ENCODE measurements around the gene CASQ2. TPM values are rescaled to one million over a fixed set of nuclear protein-coding genes. Genes with fewer than 3 reads are reported as not detected.

The CASQ2 gene
- total and polyA plus RNA-seq, 2 of the 4 experiments (the other 2 are of a cell fraction) = not detected

DNA sequence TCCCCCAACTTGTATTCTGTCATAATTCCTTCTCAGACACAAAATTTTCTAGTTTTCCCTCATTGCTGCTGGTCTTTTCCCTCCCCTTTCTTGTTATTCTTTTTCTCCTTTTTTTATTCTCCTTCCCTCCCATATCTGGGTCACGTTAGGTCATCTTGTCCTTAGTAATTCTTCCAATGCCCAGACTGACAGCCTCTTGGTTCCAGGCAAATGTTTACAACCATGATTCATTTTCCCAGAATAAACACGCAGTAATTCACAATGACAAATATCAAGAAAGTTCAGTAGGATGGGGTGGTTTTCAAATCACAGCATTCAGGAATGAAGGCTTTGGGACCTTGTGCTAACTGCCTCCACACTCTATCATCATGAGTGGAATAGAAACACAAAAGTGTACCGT is 47.2 kb upstream of the CASQ2 start:
- BruUV-seq (replicated peaks) = no TSS peak
- H3K14ac ChIP-seq (replicated peaks; ENCODE audit: low read depth, low read length) = no peak overlapping the region
- no peaks in the 10 kb centered on the region for H3K36me3 ChIP-seq (ENCODE audit: control insufficient read depth, insufficient read depth, low read length)
- TF ChIP-seq POLR2A (IDR thresholded peaks at IDR 0.05; ENCODE audit: low read depth, low read length) (no peak), BHLHE40 (IDR thresholded peaks at IDR 0.05; ENCODE audit: low read depth, low read length) (no peak), RCOR1 (IDR thresholded peaks at IDR 0.05; ENCODE audit: insufficient replicate concordance, low read length) (no peak), FOS (IDR thresholded peaks at IDR 0.05; ENCODE audit: low read depth, low read length) (no peak), RFX5 (IDR thresholded peaks at IDR 0.05; ENCODE audit: low read depth, low read length) (no peak), CEBPB (IDR thresholded peaks at IDR 0.05; ENCODE audit: low read depth, low read length) (no peak), MAZ (IDR thresholded peaks at IDR 0.05; ENCODE audit: borderline replicate concordance, low read depth, low read length) (no peak), NFE2L2 (IDR thresholded peaks at IDR 0.05; ENCODE audit: low read depth, low read length) (no peak), MXI1 (IDR thresholded peaks at IDR 0.05; ENCODE audit: borderline replicate concordance, low read depth, low read length) (no peak), CHD1 (IDR thresholded peaks at IDR 0.05; ENCODE audit: low read depth, low read length) (no peak), MAFK (IDR thresholded peaks at IDR 0.05; ENCODE audit: low read depth, low read length) (no peak), RAD21 (IDR thresholded peaks at IDR 0.05; ENCODE audit: low read length) (no peak), SMC3 (IDR thresholded peaks at IDR 0.05; ENCODE audit: low read depth, low read length) (no peak)
- TF ChIP-seq, protein P1, sequence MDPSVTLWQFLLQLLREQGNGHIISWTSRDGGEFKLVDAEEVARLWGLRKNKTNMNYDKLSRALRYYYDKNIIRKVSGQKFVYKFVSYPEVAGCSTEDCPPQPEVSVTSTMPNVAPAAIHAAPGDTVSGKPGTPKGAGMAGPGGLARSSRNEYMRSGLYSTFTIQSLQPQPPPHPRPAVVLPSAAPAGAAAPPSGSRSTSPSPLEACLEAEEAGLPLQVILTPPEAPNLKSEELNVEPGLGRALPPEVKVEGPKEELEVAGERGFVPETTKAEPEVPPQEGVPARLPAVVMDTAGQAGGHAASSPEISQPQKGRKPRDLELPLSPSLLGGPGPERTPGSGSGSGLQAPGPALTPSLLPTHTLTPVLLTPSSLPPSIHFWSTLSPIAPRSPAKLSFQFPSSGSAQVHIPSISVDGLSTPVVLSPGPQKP (IDR thresholded peaks at IDR 0.05; ENCODE audit: borderline replicate concordance, low read depth, low read length) = no peak
- TF ChIP-seq, protein P2, sequence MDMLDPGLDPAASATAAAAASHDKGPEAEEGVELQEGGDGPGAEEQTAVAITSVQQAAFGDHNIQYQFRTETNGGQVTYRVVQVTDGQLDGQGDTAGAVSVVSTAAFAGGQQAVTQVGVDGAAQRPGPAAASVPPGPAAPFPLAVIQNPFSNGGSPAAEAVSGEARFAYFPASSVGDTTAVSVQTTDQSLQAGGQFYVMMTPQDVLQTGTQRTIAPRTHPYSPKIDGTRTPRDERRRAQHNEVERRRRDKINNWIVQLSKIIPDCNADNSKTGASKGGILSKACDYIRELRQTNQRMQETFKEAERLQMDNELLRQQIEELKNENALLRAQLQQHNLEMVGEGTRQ (IDR thresholded peaks at IDR 0.05; ENCODE audit: low read depth, low read length) = no peak
- TF ChIP-seq, protein P3, sequence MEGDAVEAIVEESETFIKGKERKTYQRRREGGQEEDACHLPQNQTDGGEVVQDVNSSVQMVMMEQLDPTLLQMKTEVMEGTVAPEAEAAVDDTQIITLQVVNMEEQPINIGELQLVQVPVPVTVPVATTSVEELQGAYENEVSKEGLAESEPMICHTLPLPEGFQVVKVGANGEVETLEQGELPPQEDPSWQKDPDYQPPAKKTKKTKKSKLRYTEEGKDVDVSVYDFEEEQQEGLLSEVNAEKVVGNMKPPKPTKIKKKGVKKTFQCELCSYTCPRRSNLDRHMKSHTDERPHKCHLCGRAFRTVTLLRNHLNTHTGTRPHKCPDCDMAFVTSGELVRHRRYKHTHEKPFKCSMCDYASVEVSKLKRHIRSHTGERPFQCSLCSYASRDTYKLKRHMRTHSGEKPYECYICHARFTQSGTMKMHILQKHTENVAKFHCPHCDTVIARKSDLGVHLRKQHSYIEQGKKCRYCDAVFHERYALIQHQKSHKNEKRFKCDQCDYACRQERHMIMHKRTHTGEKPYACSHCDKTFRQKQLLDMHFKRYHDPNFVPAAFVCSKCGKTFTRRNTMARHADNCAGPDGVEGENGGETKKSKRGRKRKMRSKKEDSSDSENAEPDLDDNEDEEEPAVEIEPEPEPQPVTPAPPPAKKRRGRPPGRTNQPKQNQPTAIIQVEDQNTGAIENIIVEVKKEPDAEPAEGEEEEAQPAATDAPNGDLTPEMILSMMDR (conservative IDR thresholded peaks at IDR 0.05; ENCODE audit: low read depth, low read length) = no peak
- H3K18ac ChIP-seq (ENCODE audit: low read depth, low read length) = no peak overlapping the region
- no peak overlapping the region for H4K8ac ChIP-seq (ENCODE audit: low read depth in 2 of 2, low read length in 2 of 2)
- no peak overlapping the region for H2BK15ac ChIP-seq (ENCODE audit: low read depth, low read length)
- no peak overlapping the region for H2BK120ac ChIP-seq (ENCODE audit: low read depth, low read length)
- H2AK5ac ChIP-seq (ENCODE audit: low read depth, low read length) = no peak overlapping the region
- dilution Hi-C loops (cut with HindIII; ENCODE audit: low sequenced_read_pairs, unreplicated experiment) (no loop called here), intact Hi-C loops (cut with micrococcal nuclease) (no loop called here), in situ Hi-C loops (cut with MboI; ENCODE audit: low sequenced_read_pairs) (no loop called here)
- H2BK20ac ChIP-seq (ENCODE audit: low read depth, low read length) = no peak overlapping the region
- no peak overlapping the region for H3K27ac ChIP-seq (ENCODE audit: insufficient read depth, low read length)
- ChIA-PET POLR2A (ENCODE audit: unreplicated experiment) (no interaction called here), CTCF (interaction anchor here (0.6 kb wide), 1 partner anchor 8 kb away, joined by 5 read pairs; no protein-coding TSS in a partner anchor)
- no peak overlapping the region for H2BK5ac ChIP-seq (ENCODE audit: low read depth, low read length, poor library complexity, severe bottlenecking)
- no peak overlapping the region for H3K23ac ChIP-seq (ENCODE audit: low read depth, low read length)
- no peak overlapping the region for H3K56ac ChIP-seq (ENCODE audit: extremely low read depth, insufficient read depth, low read length)
- H3K4me2 ChIP-seq (ENCODE audit: low read depth, low read length) = no peak overlapping the region
- no peaks in the 10 kb centered on the region for H4K20me1 ChIP-seq (ENCODE audit: insufficient read depth, low read length)
- H3K4ac ChIP-seq (ENCODE audit: low read depth, low read length) = no peak overlapping the region
- H4K5ac ChIP-seq (ENCODE audit: low read depth, low read length) = no peak overlapping the region
- no CpG with 5 or more reads among the region's 3 CpGs for WGBS, 2 experiments (ENCODE audit: extremely low coverage in 2 of 2, insufficient read length in 1 of 2)
- no peak overlapping the region for H2AK9ac ChIP-seq (replicated peaks; ENCODE audit: low read depth, low read length, poor library complexity)
- H3K9ac ChIP-seq (ENCODE audit: low read depth, low read length) = no peak overlapping the region
- no peaks in the 10 kb centered on the region for H3K4me1 ChIP-seq (ENCODE audit: control insufficient read depth, insufficient read depth, low read length)
- H3K9me3 ChIP-seq (ENCODE audit: control insufficient read depth, insufficient read depth, low read length) = no peaks in the 10 kb centered on the region
- no peak overlapping the region for H3K4me3 ChIP-seq (ENCODE audit: insufficient read depth, low read depth, low read length)
- H3K79me1 ChIP-seq (ENCODE audit: low read depth in 1 of 2, low read length in 2 of 2) = no peaks in the 10 kb centered on the region
- no peak for DNase-seq
- no peak for ATAC-seq (ENCODE audit: low read depth)
- no peak overlapping the region for H2AFZ ChIP-seq (replicated peaks; ENCODE audit: low read length, poor library complexity)
- H3K9me1 ChIP-seq (ENCODE audit: insufficient read depth, low read length) = no peaks in the 10 kb centered on the region
- H3K27me3 ChIP-seq (ENCODE audit: control insufficient read depth, insufficient read depth, low read length) = peaks cover 2% of the 10 kb centered on the region; the same call in 1 of the 2 replicates
- no peak overlapping the region for H4K91ac ChIP-seq (ENCODE audit: insufficient read depth, low read depth, low read length)

Measured in IMR-90 (cell line).